ENCODE measurements around the gene NRXN2.

NRXN2 gene

GRCh38 chr11:64660205-64660604, 62.8 kb downstream of the NRXN2 start:
- no peak overlapping the region for H3K9ac ChIP-seq (ENCODE audit: low read length)
- no peaks in the 10 kb centered on the region; the same call in 1 of the 2 replicates for H3K27me3 ChIP-seq (ENCODE audit: insufficient read depth, low read length)
- H3K4me2 ChIP-seq (ENCODE audit: low read length) = no peak overlapping the region
- H3K9me3 ChIP-seq (ENCODE audit: low read length) = no peaks in the 10 kb centered on the region
- TF ChIP-seq, protein P1, sequence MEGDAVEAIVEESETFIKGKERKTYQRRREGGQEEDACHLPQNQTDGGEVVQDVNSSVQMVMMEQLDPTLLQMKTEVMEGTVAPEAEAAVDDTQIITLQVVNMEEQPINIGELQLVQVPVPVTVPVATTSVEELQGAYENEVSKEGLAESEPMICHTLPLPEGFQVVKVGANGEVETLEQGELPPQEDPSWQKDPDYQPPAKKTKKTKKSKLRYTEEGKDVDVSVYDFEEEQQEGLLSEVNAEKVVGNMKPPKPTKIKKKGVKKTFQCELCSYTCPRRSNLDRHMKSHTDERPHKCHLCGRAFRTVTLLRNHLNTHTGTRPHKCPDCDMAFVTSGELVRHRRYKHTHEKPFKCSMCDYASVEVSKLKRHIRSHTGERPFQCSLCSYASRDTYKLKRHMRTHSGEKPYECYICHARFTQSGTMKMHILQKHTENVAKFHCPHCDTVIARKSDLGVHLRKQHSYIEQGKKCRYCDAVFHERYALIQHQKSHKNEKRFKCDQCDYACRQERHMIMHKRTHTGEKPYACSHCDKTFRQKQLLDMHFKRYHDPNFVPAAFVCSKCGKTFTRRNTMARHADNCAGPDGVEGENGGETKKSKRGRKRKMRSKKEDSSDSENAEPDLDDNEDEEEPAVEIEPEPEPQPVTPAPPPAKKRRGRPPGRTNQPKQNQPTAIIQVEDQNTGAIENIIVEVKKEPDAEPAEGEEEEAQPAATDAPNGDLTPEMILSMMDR (IDR thresholded peaks at IDR 0.05; ENCODE audit: low read length) = no peak
- TF ChIP-seq EZH2 (IDR thresholded peaks at IDR 0.05; ENCODE audit: borderline replicate concordance, low read length) = no peak
- no peaks in the 10 kb centered on the region for H3F3A ChIP-seq (ENCODE audit: insufficient read depth, low read length)
- no peak overlapping the region for H3K27ac ChIP-seq (ENCODE audit: low read depth, low read length, poor library complexity, severe bottlenecking)
- no peaks in the 10 kb centered on the region for H3K9me2 ChIP-seq (ENCODE audit: low read depth, low read length)
- no peaks in the 10 kb centered on the region for H4K20me1 ChIP-seq (ENCODE audit: insufficient read depth, low read length)
- no peaks in the 10 kb centered on the region for H3K36me3 ChIP-seq (ENCODE audit: insufficient read depth, low read length)
- H2AFZ ChIP-seq (ENCODE audit: low read length) = no peak overlapping the region
- H3K4me1 ChIP-seq (ENCODE audit: insufficient read depth, low read length, severe bottlenecking) = no peaks in the 10 kb centered on the region
- no peak overlapping the region for H3K4me3 ChIP-seq (ENCODE audit: low read depth, low read length, poor library complexity, severe bottlenecking)
- no peaks in the 10 kb centered on the region for H3K79me2 ChIP-seq (ENCODE audit: insufficient read depth, low read length)

GRCh38 chr11:64659417-64660144, 63.4 kb downstream of the NRXN2 start:
- Histone ChIP-seq H3K79me2 (ENCODE audit: insufficient read depth, low read length) (no peaks in the 10 kb centered on the region), H3K4me2 (ENCODE audit: low read length) (no peak overlapping the region), H3F3A (ENCODE audit: insufficient read depth, low read length) (no peaks in the 10 kb centered on the region), H3K9me3 (ENCODE audit: low read length) (no peaks in the 10 kb centered on the region), H3K4me1 (ENCODE audit: insufficient read depth, low read length, severe bottlenecking) (no peaks in the 10 kb centered on the region), H3K27me3 (ENCODE audit: insufficient read depth, low read length) (no peaks in the 10 kb centered on the region; the same call in 1 of the 2 replicates), H3K36me3 (ENCODE audit: insufficient read depth, low read length) (no peaks in the 10 kb centered on the region), H3K27ac (ENCODE audit: low read depth, low read length, poor library complexity, severe bottlenecking) (no peak overlapping the region), H3K9ac (ENCODE audit: low read length) (no peak overlapping the region), H2AFZ (ENCODE audit: low read length) (no peak overlapping the region), H3K4me3 (ENCODE audit: low read depth, low read length, poor library complexity, severe bottlenecking) (no peak overlapping the region), H4K20me1 (ENCODE audit: insufficient read depth, low read length) (no peaks in the 10 kb centered on the region), H3K9me2 (ENCODE audit: low read depth, low read length) (no peaks in the 10 kb centered on the region)
- TF ChIP-seq EZH2 (IDR thresholded peaks at IDR 0.05; ENCODE audit: borderline replicate concordance, low read length) = no peak
- TF ChIP-seq, protein P1 (IDR thresholded peaks at IDR 0.05; ENCODE audit: low read length) = no peak

- Histone ChIP-seq H2AFZ (ENCODE audit: low read length) (no peak overlapping the region), H3K4me1 (ENCODE audit: insufficient read depth, low read length, severe bottlenecking) (no peaks in the 10 kb centered on the region), H4K20me1 (ENCODE audit: insufficient read depth, low read length) (no peaks in the 10 kb centered on the region), H3K4me2 (ENCODE audit: low read length) (no peak overlapping the region), H3K4me3 (ENCODE audit: low read depth, low read length, poor library complexity, severe bottlenecking) (no peak overlapping the region), H3F3A (ENCODE audit: insufficient read depth, low read length) (no peaks in the 10 kb centered on the region), H3K9me2 (ENCODE audit: low read depth, low read length) (no peaks in the 10 kb centered on the region), H3K27me3 (ENCODE audit: insufficient read depth, low read length) (no peaks in the 10 kb centered on the region; the same call in 1 of the 2 replicates), H3K9ac (ENCODE audit: low read length) (no peak overlapping the region), H3K79me2 (ENCODE audit: insufficient read depth, low read length) (no peaks in the 10 kb centered on the region), H3K27ac (ENCODE audit: low read depth, low read length, poor library complexity, severe bottlenecking) (no peak overlapping the region), H3K9me3 (ENCODE audit: low read length) (no peaks in the 10 kb centered on the region), H3K36me3 (ENCODE audit: insufficient read depth, low read length) (no peaks in the 10 kb centered on the region)
- TF ChIP-seq, protein P1 (IDR thresholded peaks at IDR 0.05; ENCODE audit: low read length) = no peak
- no peak for TF ChIP-seq EZH2 (IDR thresholded peaks at IDR 0.05; ENCODE audit: borderline replicate concordance, low read length)
These were observed 64.7 kb downstream of the NRXN2 start for GRCh38 chr11:64658265-64658664.
